Measurements from ENCODE around the gene CDADC1.

- TF ChIP-seq POLR2AphosphoS5 (IDR thresholded peaks at IDR 0.05; ENCODE audit: borderline replicate concordance, low read depth, low read length) = no peak
- TF ChIP-seq EZH2 (IDR thresholded peaks at IDR 0.05) = no peak
Measured at GRCh38 chr13:49256841-49257240, 9.1 kb downstream of the CDADC1 start.

Data from SK-N-MC (cell line).